ENCODE results near the gene MSMO1.

MSMO1 gene

GRCh38 chr4:165370530-165370929 is 43.1 kb downstream of the MSMO1 start:
- Histone ChIP-seq H2AFZ (ENCODE audit: low read depth, low read length, severe bottlenecking) (no peak overlapping the region), H3K4me2 (ENCODE audit: low read depth, low read length, poor library complexity, severe bottlenecking) (no peak overlapping the region), H3K27ac (ENCODE audit: low read depth, low read length) (no peak overlapping the region), H3K9ac (ENCODE audit: low read length) (no peak overlapping the region), H3K79me2 (ENCODE audit: insufficient read depth, low read length) (no peaks in the 10 kb centered on the region), H3K36me3 (ENCODE audit: low read length) (no peaks in the 10 kb centered on the region), H3K9me2 (replicated peaks; ENCODE audit: insufficient read depth, low read length) (no peaks in the 10 kb centered on the region), H3K9me3 (ENCODE audit: insufficient read depth, low read length) (no peaks in the 10 kb centered on the region), H3F3A (ENCODE audit: insufficient read depth) (no peaks in the 10 kb centered on the region), H4K20me1 (ENCODE audit: low read depth, low read length) (no peaks in the 10 kb centered on the region), H3K27me3 (ENCODE audit: low read length) (no peaks in the 10 kb centered on the region), H3K4me3 (ENCODE audit: insufficient read depth, low read length, poor library complexity, severe bottlenecking) (no peak overlapping the region)
- TF ChIP-seq CTCF (IDR thresholded peaks at IDR 0.05; ENCODE audit: insufficient read depth, low read length, poor library complexity, severe bottlenecking) (no peak), EZH2phosphoT487 (conservative IDR thresholded peaks at IDR 0.05; ENCODE audit: low read length) (no peak)

- Histone ChIP-seq H3K27ac (ENCODE audit: low read depth, low read length) (no peak overlapping the region), H4K20me1 (ENCODE audit: low read depth, low read length) (no peaks in the 10 kb centered on the region), H3K9ac (ENCODE audit: low read length) (no peak overlapping the region), H3F3A (ENCODE audit: insufficient read depth) (no peaks in the 10 kb centered on the region), H3K9me2 (replicated peaks; ENCODE audit: insufficient read depth, low read length) (no peaks in the 10 kb centered on the region), H3K4me2 (ENCODE audit: low read depth, low read length, poor library complexity, severe bottlenecking) (no peak overlapping the region), H3K79me2 (ENCODE audit: insufficient read depth, low read length) (no peaks in the 10 kb centered on the region), H3K27me3 (ENCODE audit: low read length) (no peaks in the 10 kb centered on the region; the same call in 1 of the 2 replicates), H3K4me3 (ENCODE audit: insufficient read depth, low read length, poor library complexity, severe bottlenecking) (no peak overlapping the region), H2AFZ (ENCODE audit: low read depth, low read length, severe bottlenecking) (no peak overlapping the region), H3K9me3 (ENCODE audit: insufficient read depth, low read length) (no peaks in the 10 kb centered on the region), H3K36me3 (ENCODE audit: low read length) (no peaks in the 10 kb centered on the region)
- TF ChIP-seq CTCF (IDR thresholded peaks at IDR 0.05; ENCODE audit: insufficient read depth, low read length, poor library complexity, severe bottlenecking), result no peak
- TF ChIP-seq EZH2phosphoT487 (conservative IDR thresholded peaks at IDR 0.05; ENCODE audit: low read length), result no peak
Measured at GRCh38 chr4:165375465-165375864, 48.0 kb downstream of the MSMO1 start.

DNA sequence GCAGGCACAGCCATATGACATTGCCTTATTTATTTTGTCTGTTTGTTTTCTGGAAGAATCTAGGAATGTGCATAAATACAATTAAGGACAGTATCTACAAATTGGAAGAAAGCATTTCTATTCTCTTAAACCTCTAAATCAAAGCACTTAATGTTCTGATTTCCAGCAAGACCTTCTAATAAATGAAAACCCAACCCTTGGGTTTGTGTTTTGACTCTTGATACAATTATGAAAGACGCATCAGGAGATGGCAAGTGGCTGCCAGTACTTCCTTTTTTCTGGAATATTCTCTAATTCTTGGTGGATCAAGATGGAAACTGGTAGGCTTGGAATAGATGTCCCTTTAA is 50.9 kb downstream of the MSMO1 start:
- Histone ChIP-seq H3K27ac (ENCODE audit: low read depth, low read length) (no peak overlapping the region), H3K4me3 (ENCODE audit: insufficient read depth, low read length, poor library complexity, severe bottlenecking) (no peak overlapping the region), H3K9me3 (ENCODE audit: insufficient read depth, low read length) (no peaks in the 10 kb centered on the region), H3K36me3 (ENCODE audit: low read length) (no peaks in the 10 kb centered on the region), H3K9me2 (replicated peaks; ENCODE audit: insufficient read depth, low read length) (no peaks in the 10 kb centered on the region), H3K4me2 (ENCODE audit: low read depth, low read length, poor library complexity, severe bottlenecking) (no peak overlapping the region), H3K9ac (ENCODE audit: low read length) (no peak overlapping the region), H3K79me2 (ENCODE audit: insufficient read depth, low read length) (no peaks in the 10 kb centered on the region), H3F3A (ENCODE audit: insufficient read depth) (no peaks in the 10 kb centered on the region), H4K20me1 (ENCODE audit: low read depth, low read length) (no peaks in the 10 kb centered on the region), H3K27me3 (ENCODE audit: low read length) (no peaks in the 10 kb centered on the region; the same call in 1 of the 2 replicates), H2AFZ (ENCODE audit: low read depth, low read length, severe bottlenecking) (no peak overlapping the region)
- TF ChIP-seq EZH2phosphoT487 (conservative IDR thresholded peaks at IDR 0.05; ENCODE audit: low read length) (no peak), CTCF (IDR thresholded peaks at IDR 0.05; ENCODE audit: insufficient read depth, low read length, poor library complexity, severe bottlenecking) (no peak)
